NCI-H1092 (cell line): ENCODE results near the gene CSNK2A3.
"Not testable (repeated sequence)": the region's sequence is repeated elsewhere in the genome, so short reads cannot be mapped to it uniquely, and the experiment has no call there.

Source experiments
- DNase-seq: peaks from one replicate; lab custom pipeline; 2025; lab: John Stamatoyannopoulos, UW

CSNK2A3 gene

GRCh38 chr11:11352878-11353277 is at the start of gene CSNK2A3:
TSS of gene CSNK2A3 (minus strand) at chr11:11353250. CDS start at chr11:11353119, 131 bp downstream.
- not testable (repeated sequence) for DNase-seq

DNA sequence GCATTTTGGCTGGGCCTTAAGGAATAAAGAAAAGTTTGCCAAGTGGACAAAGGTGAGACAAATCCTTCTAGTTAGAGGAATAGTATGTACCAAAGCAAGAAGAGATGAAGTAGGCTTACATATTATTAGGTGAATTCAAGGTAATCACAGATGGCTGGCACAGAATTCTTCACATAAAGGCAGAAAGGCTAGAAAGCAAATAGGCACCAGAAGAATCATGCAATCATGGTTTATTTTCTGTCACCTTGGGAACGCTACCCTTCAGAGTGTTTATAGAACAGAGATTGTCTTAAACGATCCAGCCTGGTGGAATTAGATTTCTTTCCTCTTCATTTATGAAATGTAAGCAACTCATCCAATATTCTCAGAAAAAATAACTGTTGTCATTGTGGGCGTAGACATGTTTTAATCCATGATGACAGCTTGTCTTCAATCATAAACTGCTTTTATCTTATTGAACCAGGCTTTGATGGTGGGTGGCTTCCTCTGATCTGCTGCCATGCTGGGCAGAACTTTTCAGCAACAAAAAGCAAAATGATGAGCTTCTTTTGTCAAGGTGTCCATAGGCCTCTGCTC is 49.0 kb upstream of the CSNK2A3 start:
- DNase-seq = no peak

DNA sequence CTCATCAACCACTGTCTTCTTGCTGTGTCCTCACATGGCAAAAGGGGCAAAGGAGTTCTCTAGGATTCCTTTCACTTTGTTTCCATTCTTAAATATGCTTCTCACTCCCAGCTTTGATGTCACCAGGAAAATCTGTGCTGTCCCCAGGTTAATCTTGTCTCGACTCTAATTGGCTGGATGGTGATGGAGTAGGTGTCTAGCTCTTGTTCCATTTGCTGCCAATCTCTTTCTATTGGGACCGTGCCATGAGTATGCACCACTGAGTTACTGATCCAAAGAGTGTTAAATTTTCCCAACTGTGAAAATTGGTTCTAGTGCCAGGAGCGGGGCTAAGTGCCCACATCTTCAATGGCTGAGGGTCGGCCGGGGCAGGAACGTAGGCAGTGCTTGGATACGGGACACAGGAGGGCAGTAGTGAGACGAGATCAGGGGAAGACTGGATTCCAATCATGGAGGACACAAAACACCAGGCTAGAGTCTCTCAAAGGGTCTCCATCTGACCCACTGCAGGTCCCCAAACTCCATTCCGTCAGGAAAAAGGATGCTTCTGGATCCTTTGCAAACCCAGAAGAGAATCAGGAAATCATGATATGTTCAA is 47.7 kb upstream of the CSNK2A3 start:
- DNase-seq = no peak

- no peak for DNase-seq
Measured at GRCh38 chr11:11400121-11400520, 47.1 kb upstream of the CSNK2A3 start.

DNA sequence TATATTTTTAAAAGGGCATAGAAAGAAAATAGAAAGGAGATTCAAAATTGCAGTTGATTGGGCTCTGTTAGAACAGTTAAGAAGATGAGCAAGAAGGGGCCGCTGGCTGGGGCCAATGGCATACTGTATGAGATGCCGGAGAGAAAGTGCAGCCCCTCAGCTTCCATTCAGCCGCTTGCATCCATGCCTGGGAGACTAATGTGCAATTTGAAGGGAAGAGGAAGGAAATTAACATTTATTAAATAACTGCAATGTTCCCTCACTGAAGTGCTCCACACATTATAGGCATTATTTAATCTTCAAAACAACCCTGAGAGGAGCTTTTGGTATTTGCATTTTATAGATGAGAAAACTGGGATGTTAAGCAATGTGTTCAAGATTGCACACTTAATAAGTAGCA is 44.7 kb upstream of the CSNK2A3 start:
- no peak for DNase-seq

DNA sequence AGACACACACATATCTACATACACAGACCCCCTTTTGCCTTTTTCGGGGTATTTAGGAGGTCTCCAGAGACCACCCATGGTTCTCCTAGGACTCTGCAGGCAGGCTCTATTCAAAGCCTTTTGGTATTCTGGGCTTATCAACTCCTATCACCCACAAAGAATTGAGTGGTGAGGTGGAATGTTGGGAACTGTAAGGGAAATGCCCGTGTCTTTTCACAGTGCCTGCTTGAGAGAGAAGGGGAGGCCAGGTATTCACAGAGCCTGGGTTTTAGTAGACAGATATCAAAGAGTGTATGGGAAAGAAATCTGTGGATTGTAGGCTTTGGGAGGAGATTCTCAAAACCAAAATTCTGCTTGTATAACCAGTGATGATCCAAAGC is 44.0 kb upstream of the CSNK2A3 start:
- no peak for DNase-seq

DNA sequence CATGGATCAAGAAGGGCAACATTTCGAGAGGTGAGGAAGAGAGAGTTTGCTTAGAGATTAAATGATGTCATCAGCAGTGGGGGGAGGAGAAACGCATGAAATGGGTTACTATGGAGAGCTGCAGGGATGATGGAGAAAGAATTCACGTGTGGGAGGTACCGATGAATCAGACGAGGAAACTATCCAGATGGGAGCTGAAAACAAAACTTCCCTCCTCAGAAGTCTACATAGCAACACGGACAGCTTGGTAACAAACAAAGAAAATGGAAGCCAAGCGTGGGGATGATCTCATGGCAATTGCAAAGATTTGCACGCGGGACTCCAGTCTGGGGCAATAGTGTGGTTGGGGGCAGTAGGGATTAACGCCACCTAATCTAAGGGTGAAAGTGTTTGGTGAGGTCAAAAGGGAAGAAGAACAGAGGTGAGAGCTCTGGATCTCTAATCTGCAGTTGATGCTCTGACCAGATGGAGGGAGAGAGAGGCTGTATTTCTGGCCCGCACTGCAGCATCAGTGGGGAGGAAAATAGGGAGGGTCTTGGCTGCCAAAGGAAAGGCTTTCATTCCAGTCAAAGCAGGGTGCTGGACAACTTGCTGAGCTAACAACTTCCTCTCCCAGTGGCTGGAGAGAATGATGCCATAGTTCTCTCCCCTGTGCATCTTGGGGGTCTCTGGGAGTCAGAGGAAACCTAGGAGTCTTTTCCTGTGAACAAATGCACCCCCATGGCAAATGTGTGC is 43.4 kb upstream of the CSNK2A3 start:
- DNase-seq = no peak

- no peak for DNase-seq
Measured at GRCh38 chr11:11395126-11395525, 42.1 kb upstream of the CSNK2A3 start.

- no peak for DNase-seq
Measured at GRCh38 chr11:11394241-11394640, 41.2 kb upstream of the CSNK2A3 start.

DNA sequence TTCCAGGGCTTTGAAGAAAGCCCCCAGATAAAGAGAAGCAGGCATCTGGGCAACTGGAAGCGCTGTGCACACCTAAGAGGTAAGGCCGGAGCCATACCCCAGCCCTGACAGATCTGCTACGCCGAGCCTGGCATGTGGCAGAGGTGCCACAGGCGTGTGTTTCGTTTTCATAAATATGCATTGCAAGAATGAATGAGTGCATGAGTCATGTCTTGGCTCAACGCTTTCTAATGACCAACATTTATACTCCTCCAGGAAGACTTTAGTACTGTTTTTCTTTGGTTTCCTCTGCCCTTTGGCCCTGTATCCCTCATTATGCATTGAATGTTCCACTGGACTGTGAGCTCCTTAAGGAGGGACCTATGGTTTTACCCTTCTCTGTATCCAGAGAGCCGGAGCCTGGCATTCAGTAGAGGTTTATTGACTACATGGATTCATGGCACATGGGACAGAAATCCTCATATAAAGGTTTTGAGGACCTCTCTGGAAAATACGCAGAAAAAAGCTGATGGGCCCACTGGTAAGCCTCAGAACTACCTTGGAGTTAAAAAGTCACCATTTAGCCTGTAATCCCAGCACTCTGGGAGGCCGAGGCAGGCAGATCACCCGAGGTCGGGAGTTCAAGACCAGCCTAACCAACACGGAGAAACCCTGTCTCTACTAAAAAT is 38.9 kb upstream of the CSNK2A3 start:
- DNase-seq = no peak

DNA sequence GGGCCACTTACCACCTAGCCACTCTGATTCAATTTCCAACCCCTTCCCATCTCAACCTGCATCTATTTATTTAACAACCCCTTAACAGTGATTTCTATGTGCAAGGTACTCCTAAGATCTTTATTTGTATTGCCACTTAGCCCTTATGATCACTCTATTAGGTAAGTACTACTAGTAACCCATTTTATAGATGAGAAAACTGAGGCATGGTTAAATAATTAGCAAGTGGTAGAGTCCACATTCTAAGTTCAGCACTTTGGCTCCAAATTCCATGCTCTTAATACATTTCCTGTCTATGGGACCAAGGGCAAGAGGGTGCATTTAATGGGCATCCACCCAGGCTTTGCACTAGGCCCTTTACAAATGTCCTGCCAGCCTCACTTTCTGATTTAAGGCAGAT is 38.1 kb upstream of the CSNK2A3 start:
- DNase-seq = no peak

DNA sequence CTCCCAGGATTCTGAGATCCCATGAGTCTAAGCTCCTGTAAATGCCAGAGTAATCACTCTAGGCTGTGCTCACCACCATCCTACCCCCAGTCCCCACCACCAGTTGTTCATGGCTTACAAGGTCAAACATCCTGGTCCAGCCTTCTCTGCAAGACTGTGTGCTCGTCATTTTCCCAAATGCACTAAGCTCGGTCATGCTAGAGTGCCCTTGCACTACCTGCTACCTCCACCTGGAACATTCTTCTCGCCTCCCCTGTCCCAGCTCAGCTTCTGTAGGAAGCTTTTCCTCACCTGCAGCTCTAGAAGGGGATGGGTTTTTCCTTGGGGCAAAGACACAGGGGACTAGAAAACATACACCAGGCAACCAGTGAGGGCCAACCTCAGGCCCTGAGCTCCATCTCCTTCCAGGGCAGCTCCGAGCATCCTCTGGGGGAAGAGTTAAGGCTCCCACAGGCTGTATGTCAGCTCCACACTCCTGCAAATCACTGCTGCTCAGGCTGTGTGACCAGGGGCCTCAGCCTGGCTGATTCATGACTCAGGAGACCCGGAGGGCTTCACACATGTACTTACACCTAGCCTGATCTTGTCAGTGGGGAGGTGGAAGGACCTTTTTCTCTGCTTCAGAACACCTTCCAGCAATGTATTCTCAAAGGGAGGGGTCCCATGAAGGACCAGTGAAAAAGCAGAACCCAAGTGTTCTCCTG is 37.2 kb upstream of the CSNK2A3 start:
- DNase-seq = no peak

DNA sequence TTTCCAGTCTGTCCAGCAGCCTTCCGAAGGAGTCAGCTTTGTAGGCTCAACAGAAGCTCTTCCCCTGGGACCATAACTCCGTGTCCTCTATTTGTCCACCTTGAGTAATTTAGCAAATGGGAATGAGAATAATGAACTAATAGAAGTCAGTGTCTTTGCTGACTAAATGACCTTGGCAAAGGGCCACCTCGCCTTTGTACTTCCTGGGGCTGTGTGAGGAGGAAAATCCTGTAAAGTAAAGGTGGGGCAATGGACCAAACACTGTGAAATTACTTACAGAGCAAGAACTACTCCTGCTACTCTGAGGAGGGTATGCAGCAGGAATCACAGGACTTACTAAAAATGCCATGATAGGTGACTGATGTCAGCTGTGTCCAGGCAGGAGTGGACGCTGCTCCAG is 36.2 kb upstream of the CSNK2A3 start:
- no peak for DNase-seq

- no peak for DNase-seq
Measured at GRCh38 chr11:11387622-11388305, 34.7 kb upstream of the CSNK2A3 start.

DNA sequence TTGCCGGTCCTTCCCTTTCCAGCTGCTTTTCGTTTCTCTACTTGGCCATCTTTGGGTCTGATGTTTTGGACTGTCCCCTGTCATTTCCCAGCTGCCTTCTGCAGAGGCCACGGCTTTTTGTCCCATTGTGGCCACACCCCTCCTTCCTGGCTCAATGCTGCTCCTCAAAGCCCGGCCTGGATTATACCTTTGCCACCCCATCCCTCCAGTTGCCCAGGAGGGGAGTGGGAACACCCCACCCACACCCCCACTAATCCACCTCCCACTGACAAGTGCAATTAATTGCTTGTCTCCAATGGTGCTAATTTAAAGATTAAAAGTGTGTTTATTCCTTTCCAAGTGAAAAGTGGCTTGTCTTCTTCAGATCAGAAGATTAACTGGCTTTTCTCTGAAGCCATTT is 34.2 kb upstream of the CSNK2A3 start:
- DNase-seq = no peak

- DNase-seq = no peak
Measured at GRCh38 chr11:11384829-11385228, 31.8 kb upstream of the CSNK2A3 start.

DNA sequence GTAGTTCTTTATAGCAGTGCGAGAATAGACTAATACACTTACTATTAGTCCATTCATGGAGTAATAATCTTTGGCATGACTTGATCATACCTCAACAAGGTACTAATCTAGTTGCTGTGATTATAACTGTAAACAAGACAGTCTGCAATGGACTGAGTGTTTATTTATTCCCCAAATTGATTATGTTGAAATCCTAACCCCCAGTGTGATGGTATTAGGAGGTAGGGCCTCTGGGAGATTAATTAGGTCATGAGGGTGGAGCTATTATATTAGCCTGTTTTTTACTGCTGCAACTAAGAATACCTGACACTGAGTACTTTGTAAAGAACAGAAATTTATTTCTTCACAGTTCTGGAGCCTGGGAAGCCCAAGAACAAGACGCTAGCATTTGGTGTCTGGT is 30.9 kb upstream of the CSNK2A3 start:
- no peak for DNase-seq

GRCh38 chr11:11382858-11383532 is 29.9 kb upstream of the CSNK2A3 start:
- DNase-seq = peak; percentile 31

DNA sequence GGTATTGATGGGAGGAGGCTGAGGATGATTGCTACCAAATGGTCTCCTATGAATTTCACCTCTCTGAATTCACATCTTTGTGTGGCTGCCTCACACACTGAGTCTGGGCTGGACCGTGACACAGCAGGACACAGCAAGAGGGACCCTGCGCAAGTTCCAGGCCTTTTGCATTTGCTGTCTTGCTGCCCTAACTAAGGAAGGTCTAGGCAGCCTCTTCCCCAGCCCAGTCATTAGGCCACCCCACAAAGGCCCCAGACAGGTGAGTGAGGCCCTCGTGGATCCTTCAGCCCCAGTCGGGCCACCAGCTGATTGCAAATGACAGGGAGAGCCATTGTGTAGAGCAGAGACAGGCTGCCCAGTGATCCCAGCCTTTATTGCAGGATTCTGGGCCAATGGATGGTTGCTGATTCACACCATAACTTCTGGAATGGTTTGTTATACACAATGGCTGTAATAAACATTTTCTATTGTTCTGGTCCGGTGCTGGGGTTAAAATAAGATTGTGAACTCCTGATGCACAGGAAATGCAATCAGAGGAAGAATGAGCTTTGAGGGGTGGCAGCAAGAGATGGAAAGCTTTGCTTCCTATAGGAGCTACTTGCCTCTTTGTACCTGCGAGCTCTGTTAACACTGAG is 28.5 kb upstream of the CSNK2A3 start:
- DNase-seq = no peak

GRCh38 chr11:11380883-11381282 is 27.8 kb upstream of the CSNK2A3 start:
- DNase-seq = no peak

DNA sequence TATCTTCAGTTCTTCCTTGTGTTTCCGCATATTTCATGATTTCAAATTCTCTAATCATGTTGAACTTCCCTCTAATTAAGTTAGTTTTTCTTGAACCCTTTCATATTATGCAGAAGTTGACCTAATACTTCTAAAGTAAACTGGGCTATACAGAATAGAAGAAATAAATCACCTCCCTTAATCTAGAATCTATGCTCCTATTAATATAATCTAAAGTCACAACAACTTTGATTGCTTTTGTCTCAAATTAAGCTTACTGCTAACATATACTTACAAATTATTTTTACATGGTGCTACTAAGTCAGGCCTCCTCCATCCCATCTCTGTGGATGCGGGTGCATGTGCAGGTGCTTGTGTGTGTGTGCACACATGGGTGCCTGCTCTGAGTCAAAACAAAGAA is 27.3 kb upstream of the CSNK2A3 start:
- DNase-seq = no peak
